HPDE6-E6E7 (cell line): ENCODE results near the gene HSPH1.
"Not testable (repeated sequence)": the region's sequence is repeated elsewhere in the genome, so short reads cannot be mapped to it uniquely, and the experiment has no call there.

Experiments used
- DNase-seq: peaks from one replicate; pipeline ENCODE4 v3.0.0; 2011; ENCODE audit warnings: missing footprints; ENCODE audit errors: extremely low spot score

Gene HSPH1

GRCh38 chr13:31131470-31131961, 30.2 kb downstream of the HSPH1 start:
- no peak for DNase-seq

DNA sequence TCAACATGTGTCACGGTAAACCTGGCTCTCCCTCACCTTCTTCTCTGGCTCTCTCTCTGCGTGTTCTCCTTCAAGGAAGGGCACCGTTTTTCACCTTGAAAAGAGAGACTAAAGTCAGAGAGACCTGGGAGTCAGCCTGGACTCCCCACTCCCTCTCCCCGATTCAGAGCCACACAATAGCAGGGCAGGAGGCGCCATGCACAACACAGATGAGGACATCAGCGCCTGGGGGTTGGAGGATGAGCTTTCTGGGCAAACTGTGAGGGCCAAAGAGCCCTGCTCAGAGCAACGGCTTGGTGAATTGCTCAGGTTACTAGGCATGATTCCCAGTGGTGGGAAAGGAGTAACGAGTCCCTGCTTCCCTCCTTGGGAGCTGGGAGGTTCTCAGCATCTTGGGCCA, 32.3 kb downstream of the HSPH1 start:
- DNase-seq = no peak

DNA sequence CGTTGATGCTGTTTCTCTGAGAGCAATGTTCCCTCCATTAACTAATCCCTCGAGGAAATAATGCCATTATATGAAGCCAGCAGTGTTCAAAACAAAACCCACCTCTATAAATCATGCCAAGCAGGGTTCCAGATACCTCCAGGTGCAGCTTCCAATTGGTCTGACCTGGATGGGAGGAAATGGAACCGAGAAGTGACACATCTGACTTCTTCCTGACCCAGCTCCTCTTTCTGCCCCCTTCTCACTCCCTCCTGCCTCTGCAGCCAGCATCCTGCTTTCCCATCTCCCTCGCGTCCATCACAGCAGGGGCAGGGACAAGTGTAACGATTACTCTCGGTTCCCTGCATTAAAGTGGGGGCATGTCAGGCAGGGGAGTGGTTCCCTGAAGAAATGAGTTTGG, 37.5 kb downstream of the HSPH1 start:
- no peak for DNase-seq

DNA sequence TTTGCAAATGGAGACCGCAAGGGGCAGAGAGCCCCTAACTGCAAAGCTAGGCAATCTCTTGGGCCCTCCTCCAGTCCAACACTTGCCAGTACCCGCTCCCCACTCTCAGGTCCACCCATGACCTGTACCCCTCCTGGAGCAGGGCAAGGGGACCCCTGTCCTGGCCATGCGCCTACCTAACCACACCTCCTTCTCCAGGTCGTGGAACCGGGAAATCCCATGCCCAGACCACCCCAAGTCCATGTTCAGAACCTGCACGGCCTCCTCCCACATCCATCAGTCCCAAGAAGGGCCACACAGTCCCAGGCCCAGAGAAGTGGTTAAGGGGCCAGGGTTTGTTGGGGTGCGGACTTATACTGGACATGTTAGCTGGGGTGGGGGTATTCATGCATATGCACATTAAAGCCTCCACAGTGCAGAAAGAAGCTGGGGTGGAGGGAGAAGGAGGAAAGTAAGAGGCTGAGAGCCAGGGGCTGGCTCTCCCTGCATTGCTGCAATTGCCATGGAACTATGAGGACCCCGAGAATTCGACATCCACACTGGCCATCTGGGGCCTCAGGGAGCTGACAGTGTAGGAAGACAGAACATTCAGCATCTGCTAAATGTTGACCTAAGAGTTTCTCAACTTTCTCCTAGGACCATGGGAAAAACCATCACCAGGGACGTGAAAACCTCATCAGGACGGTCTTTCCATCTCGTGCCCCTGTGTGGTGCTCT, 39.0 kb downstream of the HSPH1 start:
- no peak for DNase-seq

- no peak for DNase-seq
Measured at GRCh38 chr13:31122143-31122542, 39.6 kb downstream of the HSPH1 start.

- DNase-seq = no peak
Measured at GRCh38 chr13:31121379-31122140, 40.1 kb downstream of the HSPH1 start.

- no peak for DNase-seq
Measured at GRCh38 chr13:31119966-31120700, 41.6 kb downstream of the HSPH1 start.

- DNase-seq = no peak
Measured at GRCh38 chr13:31119526-31119925, 42.2 kb downstream of the HSPH1 start.

GRCh38 chr13:31116224-31116623, 45.5 kb downstream of the HSPH1 start:
- DNase-seq = no peak

DNA sequence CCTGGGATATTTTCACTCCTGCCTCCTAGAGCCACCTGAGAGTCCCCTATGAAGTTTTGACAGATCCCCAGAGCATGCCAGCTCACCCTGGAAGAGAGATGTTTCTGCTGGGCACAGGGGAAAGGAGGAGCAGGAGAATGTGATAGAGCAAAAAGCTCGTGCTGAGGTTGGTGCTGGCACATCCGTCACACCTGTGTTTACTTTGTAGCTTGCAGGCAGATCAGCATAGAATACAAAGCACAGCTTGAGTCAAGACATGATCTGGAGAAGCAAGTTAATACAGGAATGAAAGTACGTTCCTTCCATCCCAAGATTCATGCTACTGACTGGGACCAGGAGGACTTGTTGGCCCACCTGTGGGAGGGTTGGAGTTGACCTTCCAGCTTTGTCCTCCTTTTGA, 46.1 kb downstream of the HSPH1 start:
- DNase-seq = no peak

- no peak for DNase-seq
Measured at GRCh38 chr13:31114641-31115040, 47.1 kb downstream of the HSPH1 start.

DNA sequence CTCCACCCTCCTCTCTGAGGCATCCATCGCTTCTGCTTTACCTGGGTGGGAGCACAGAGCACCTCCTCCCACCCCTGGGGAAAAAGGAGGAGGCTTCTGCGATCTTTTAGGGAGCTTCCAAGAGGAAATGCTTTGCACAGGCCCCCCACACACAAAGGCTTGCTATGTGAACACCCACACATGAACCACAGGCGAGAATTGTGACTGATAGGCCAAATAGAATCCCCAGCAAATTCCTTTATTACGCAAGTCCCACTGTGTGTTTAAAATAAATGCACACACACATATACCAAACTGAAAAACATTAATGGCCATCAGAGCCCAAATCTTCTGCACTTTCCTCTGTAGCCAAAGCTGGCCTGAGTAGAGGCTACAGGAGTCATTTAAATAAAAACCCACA, 50.6 kb downstream of the HSPH1 start:
- no peak for DNase-seq

DNA sequence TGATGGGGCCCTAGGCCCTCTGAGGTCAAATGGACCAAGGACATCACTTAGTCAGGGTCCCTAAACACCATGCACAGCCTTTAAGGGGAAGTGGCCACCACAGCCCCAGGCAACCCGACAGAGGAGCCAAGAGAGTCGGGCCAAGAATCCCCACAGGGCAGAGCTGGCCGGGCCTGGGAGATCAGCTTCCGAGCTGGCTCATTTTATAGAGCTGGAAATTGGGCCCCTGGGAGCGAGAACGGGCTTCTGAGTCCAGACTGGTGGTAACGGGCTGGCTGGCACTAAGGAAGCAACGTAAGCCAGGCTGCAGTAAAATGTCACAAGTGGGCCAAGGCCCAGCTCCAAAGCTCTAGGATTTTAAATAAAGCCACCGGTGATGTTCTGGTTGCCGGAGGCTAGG, 51.1 kb downstream of the HSPH1 start:
- no peak for DNase-seq

DNA sequence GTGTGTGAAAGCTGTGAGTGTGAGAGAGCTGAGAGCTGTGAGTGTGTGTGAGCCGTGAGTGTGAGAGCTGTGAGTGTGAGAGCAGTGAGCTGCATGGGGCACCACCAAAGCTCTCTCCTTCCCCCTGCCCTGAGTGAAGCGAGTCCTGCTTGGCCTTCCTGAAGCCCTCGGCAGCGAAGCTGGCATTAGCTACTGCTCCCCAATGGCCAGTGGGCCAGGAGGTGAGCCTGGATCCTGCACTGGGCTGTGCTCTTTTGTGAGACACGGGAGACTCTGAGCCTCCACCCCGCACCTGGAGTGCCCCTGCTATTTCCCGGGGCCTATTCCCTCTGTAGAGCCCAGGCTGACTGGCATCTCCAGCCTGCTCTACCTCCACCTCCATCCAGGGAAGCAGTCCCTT, 51.5 kb downstream of the HSPH1 start:
- no peak for DNase-seq

GRCh38 chr13:31107109-31107508, 54.6 kb downstream of the HSPH1 start:
- no peak for DNase-seq

DNA sequence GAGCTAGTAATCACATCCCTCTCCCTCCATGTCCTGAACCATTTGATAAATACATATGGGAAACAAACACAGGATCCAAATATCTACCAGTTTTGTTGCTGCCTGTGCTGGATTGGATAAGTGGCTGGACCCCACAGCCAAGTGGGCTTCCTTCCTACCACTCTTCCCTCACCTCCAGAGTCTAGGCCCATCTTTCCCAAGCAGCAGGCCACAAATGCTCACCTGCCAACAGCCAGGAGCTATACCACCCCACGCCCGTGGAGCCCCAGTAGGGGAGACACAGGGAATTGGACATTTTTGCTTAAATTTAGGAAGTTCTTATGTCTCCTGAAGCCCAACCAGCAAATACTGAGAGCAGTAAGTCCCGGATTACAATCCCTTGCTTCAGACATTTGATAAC, 55.8 kb downstream of the HSPH1 start:
- DNase-seq = no peak

DNA sequence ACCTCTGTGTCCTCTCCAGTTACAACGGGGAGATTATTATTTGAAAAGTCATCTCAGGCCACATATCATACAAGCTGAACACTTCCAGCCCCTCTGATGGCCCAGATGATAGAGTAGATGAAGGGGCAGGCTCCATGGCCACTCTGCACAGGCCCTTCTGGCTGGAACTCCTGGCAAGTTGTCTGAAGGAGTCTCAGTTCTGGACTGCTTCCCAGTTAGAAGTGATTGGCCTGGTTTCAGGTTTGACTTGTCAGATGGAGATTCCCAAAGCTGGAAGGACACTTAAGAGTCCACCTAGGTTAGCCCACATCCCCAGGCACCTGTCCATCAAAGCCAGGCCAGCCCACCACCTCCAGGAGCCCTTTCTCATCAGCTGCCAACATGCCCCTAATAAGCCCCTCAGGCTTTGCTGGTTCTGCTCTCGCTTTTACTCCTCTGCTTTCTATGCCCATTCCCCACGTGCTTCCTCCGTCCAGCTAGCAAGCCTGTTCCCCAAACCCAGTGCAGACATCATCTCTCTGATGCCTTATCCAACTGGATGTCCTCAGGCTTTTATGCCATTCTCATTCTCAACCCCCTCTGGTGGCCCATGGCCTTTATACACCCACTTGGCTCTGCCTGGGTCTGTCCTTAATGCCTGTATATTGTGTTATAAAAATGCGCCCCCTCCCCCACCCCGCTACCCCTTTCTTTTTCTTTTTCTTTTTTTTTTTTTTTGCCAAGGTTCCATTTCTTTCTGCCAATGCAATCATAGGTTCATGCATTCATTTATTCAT, 56.5 kb downstream of the HSPH1 start:
- DNase-seq = no peak

GRCh38 chr13:31102905-31103304, 58.8 kb downstream of the HSPH1 start:
- no peak for DNase-seq

DNA sequence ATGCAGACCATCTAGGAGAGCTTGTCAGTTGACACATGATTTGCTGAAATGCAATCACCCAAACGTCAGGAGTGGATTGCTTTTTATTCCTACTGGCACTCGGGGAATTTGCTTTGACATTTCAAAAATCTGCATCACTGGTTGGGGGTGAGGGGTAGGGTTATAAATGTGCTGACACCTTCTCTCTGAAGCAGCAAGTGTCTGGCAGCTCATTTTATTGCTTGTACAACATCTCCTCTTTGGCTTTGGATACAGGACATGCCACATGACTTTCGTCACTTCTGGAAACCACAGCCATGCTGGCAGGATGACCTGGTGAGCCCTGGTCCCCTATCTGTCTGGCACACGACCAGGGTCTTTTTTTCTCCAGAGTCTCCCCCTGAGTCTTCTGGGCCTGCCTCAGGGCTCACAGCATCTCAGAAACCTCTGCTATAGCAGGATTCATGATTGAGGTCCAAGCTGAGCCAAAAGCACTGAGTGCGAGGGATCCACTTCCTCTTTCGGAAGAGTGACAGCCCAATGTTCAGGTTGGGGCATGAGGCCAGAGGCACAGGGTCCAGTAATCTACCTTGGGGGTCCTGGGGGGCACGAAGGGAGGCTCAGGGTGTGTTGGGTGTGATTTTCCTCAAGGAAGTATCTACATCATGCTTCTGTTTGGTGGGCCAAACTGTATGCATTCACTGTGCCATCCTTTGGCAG, 60.1 kb downstream of the HSPH1 start:
- no peak for DNase-seq

- DNase-seq = no peak
Measured at GRCh38 chr13:31100721-31101120, 61.0 kb downstream of the HSPH1 start.

GRCh38 chr13:31097911-31098434, 63.7 kb downstream of the HSPH1 start:
- not testable (repeated sequence) for DNase-seq
